NCI-H2029 treated with DMSO at 0.1 percent for 48 hours (cell line): ENCODE data around the gene IRF7.

Source experiments
- DNase-seq: peaks from one replicate; lab custom pipeline; 2025; lab: John Stamatoyannopoulos, UW

IRF7 gene

GRCh38 chr11:607971-608659, 7.6 kb downstream of the IRF7 start:
- DNase-seq: no peak

GRCh38 chr11:607020-607780, 8.6 kb downstream of the IRF7 start:
- no peak for DNase-seq

- no peak for DNase-seq
These were observed 9.5 kb downstream of the IRF7 start for GRCh38 chr11:606245-606644.

DNA sequence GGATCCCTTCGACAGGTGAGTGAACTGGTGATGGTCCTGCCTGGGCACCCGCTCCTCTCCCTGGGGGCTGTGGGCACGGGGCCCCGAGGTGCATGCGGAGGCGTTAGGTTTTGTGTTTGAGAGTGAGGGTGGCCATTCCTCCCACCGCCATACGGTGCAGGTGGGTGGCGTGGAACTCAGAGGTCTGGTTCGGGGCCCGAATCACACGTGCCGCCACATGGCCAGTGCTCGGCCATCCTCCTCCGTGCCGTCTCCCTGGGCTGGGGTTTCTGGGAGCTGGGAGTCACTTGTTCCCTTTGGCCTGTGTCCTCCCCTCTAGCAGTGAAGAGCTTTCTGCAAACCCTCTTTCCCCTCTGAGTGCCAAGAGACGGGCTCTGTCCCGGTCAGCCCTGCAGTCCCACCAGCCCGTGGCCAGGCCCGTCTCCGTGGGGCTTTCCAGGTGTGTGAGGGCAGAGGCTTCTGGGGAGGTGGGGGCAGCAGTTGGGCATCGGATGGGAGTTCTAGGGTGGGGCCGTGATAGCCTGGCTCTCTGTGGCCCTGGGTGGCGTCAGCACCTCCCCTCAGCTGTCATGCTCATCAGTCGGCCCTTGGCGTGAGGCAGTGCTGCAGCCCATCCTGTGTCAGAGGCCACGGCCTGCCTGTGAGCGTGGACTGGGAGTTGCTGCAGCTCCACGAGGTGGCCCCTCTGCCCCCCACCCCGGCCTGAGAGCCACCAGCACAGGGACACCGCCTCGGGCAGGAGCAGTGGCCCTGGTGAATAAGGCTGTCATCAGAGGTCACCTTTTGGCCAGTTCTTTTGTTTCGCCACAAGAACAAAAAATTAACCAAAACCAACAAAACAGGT, 10.2 kb downstream of the IRF7 start:
- DNase-seq: no peak

GRCh38 chr11:603154-603553, 12.6 kb downstream of the IRF7 start:
- no peak for DNase-seq

GRCh38 chr11:601573-602245, 14.0 kb downstream of the IRF7 start:
- DNase-seq: no peak

- DNase-seq: no peak
These were observed 17.6 kb downstream of the IRF7 start for GRCh38 chr11:598005-598680.

DNA sequence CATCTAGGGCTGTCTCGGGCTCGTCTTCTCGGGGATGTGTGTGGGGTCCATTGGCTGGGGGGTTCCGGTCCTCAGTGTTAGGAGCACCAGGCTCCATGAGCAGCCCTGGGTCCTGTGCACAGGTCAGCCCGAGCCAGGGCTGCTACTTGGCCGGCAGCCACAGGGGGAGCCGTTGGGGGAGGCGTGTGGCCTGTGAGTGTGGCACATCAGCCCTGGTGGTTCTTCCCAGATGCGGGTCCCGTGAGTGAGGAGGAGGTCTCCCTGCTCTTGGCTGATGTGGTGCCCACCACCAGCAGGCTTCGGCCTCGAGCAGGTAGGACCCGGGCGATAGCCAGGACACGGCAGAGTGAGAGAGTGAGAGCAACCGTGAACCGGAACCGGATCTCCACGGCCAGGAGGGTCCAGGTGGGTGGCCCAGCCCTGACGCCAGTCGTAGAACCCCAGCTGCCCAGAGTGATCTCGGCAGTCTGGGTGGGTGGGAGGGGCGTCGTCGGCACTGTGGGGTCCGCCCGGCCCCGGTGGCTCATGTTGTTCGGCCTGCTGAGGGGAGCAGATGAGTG, 18.5 kb downstream of the IRF7 start:
- no peak for DNase-seq

- no peak for DNase-seq
These were observed 19.4 kb downstream of the IRF7 start for GRCh38 chr11:596374-596773.

GRCh38 chr11:595400-595799, 20.4 kb downstream of the IRF7 start:
- no peak for DNase-seq

GRCh38 chr11:593347-593746, 22.4 kb downstream of the IRF7 start:
- DNase-seq: no peak

GRCh38 chr11:592918-593317, 22.8 kb downstream of the IRF7 start:
- no peak for DNase-seq

DNA sequence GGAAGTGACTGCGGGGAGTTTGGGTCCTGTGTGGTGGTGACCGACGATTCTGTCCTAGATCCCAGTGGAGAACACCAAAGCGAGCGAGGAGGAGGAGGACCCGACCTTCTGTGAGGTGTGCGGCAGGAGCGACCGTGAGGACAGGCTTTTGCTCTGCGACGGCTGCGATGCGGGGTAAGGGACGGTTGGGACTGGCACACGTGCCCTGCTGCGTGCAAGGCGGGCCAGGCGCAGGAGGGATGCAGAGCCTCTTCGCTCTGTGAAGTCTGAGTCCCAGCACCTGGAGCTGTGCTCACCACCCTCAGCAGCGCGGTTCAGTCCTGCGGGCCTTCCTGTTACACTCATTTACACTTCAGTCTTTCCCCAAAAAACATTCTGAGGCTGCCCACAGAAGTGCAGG, 23.2 kb downstream of the IRF7 start:
- DNase-seq: no peak

- no peak for DNase-seq
These were observed 24.8 kb downstream of the IRF7 start for GRCh38 chr11:590997-591396.

- DNase-seq: no peak
These were observed 26.0 kb downstream of the IRF7 start for GRCh38 chr11:589798-590197.

- no peak for DNase-seq
These were observed 27.8 kb downstream of the IRF7 start for GRCh38 chr11:587978-588380.

- DNase-seq: no peak
These were observed 28.2 kb downstream of the IRF7 start for GRCh38 chr11:587546-587945.

GRCh38 chr11:586376-587316, 29.1 kb downstream of the IRF7 start:
- no peak for DNase-seq

DNA sequence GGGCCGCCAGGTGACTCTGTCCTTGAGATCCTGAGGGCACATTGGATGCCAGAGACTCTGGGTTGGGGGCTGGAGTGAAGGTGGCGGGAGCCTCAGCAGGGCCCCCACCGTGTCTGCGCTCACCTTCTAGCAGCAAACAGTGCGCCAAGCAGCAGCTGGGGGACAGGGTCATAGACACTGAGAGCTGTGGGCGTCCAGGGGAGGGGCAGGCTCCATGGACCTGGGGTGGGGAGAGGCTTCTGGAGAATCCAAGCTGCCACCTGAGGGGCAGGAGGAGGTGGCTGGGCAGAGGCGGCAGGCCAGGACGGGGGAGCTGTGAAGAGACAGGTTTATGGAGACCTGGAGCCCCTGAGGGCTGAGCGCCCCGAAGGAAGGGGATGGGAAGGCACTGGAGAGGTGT, 31.5 kb downstream of the IRF7 start:
- no peak for DNase-seq

- DNase-seq: no peak
These were observed 34.0 kb downstream of the IRF7 start for GRCh38 chr11:581752-582151.
